Activated CD8-positive, alpha-beta memory T cell treated with anti-CD3 and anti-CD28 coated beads, Interleukin-2, amount 50 U/mL, for 24 hours (primary cell): ENCODE data around the gene LRRC10B.

Experiments
- DNase-seq: peaks from one replicate; pipeline ENCODE4 v3.0.0-alpha.2; 2020; ENCODE audit errors: extremely low read depth

Gene LRRC10B

DNA sequence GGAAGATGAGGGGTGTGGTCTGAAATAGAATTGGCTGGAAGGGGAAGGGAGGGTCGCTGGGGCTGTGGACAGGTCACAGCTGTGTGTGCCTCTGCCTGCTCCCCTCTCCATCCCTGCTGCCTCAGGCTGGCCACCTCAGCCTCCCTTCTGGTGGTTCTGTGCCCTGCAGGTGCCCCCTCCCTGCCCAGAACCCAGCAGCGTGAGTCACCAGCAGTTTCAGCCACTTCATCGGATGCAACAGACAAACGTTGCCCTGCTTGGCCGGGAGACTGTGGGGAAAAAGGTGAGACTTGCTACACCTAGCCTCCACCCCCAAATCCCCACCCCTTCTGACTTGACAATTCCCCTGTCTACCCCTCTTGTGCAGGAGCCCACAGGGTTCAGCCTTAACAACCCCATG lies 21.8 kb upstream of the LRRC10B start:
- no peak for DNase-seq

DNA sequence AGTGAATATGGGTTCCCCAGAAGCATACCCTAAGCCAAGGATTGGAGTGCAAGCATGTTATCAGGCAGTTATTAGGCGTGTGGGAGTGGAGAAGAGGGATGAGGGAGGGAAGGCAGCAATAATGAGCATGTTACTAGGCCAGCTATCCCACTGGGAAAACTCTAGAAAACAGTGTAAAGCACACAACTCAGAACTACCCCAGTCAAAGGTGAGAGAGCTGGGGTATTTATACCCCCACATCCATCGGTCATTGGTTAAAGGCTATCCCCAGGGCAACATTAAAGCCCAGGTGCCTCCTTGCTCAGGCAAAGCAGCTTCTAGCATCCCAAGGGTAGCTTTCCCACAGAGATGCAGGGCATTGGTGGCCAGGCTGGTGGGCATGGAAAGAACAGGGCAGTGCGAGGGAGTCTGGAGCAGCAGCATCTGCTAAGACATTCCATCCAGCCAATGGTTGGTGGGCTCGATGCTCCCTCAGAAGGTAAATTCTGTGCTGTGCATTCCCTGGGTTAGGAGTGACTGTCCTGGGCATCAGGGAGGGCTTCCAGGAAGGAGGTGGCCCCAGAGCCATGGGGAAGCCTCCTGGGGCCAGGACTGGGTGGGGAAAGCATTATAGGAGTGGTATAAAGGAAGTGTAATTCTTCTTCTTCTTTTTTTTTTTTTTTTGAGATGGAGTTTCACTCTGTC lies 21.1 kb upstream of the LRRC10B start:
- DNase-seq, result no peak

DNA sequence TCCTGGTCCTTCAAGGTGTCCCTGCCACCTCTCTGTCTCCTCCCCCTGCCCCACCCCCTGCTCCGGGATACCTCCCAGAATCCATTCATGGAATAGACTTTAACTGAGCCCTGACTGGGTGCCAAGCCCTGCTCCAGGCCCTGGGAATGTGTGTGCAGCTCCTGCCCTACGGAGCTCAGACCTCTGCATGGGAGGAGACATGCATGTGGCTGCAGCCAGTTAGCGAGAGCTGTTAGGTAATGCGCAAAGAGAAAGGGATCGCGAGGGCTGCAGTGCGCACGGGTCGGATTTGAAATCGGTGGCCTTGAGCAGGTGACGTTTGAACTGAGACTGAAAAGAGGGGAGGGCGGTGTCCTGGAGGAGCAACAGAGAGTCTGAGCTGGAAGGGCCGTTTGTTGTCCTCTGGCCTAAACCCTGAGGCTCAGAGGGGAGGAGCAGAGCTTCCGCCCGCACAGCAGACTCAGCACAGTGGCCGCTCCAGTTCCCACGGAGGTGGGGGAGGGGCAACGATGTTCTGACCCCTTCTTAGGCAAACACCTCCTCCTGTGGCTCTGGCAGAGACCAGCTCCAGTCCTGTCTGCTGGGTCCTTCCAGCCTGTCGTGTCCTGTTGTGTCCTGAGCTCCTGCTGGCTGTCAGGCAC lies 19.8 kb upstream of the LRRC10B start:
- DNase-seq, result no peak

DNA sequence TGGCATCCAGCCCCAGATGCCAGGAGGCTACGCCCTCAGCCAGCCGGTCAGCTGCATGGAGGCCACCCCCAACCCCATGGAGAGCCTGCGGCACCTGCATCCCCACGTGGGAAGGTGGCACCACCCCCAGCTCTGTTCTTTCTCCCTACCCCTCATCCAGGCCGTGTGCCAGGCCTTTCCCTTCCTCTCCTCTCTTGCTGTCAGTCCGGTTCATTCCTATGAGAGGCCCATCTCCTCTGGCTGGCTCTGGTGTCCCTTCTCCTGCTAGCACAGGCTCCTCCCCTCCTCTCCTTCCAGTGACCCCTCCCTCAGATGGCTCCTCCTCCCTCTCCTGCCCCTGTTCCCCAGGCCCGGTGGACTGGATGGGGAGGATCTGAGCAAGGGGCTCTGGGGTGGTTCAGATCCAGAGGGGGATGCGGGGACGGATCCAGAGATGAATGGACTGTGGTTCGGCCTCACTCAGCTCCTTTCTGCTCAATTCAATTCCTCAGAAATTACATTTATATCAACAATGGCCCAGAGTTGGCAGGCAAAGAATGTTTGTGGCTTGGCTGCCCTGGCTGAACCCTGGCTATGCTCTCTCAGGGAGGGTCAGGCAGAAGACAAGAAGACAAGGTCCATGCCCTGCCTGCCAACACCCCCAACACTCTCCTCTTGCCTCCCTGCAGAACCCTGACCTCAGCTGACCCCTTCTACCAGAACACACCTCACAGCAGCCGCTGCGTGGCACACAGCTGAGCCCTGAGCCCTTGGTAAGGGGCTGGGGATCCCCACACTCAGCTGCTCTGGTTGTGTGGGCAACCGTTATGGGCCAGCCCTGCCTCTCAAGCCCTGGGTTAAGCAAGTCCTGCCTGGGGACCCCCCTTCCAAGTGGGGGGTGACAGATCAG lies 18.5 kb upstream of the LRRC10B start:
- DNase-seq, result no peak

DNA sequence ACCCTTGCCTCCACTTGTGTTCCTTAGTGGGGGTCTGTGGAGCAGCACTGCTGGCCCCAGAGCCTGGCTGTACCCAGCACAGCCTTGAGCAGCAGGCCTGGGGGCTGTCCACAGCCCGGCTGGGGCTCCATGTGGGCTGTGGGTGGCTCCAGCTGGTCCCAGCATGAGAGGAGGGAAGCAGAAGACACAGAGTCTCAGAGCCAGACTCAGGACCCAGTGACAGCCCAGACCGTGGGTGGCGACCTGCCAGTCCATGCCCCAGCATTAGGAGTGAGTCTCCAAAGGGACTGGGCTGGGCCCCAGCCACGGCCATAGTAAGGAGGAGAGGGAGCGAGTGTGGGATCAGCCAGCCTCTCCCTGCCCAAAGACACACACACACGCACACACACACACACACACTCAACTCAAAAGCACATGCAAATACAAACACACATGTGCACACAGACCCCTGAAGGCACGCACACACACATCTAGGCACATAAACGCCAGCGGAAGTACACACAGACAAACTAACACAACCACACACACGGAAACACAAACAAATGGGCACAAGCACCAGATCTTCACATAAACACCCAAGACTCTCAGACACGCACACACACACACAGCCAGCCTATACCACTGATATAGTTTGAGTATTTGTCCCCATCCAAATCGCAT lies 16.7 kb upstream of the LRRC10B start:
- DNase-seq, result no peak

DNA sequence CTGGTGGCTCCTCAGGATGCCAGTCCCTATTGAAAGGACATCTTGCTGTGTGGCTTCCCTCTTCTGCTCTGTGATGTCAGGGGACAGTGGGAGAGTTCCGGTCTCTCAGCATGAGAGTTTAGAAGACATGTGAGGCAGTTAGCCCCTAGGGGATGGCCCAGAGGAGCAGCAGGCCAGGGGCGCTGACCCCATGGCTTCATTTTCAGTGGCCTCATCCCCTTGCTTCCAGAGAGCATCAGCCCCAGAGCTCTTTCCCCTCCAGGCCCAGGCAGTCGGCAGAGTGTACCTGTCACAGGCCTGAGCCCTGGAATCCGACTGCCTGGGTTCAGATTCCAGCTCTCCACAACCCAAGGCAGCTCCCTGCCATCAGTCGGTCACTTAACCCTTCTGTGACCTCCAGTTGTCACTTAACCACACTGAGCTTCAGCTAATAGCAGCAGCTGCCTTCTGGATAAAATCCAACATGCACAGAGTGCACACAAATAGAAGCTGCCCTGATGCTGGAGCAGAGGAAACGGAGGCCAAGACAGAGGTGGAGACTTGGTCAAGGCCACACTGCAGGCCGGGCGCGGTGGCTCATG lies 14.1 kb upstream of the LRRC10B start:
- DNase-seq, result no peak

DNA sequence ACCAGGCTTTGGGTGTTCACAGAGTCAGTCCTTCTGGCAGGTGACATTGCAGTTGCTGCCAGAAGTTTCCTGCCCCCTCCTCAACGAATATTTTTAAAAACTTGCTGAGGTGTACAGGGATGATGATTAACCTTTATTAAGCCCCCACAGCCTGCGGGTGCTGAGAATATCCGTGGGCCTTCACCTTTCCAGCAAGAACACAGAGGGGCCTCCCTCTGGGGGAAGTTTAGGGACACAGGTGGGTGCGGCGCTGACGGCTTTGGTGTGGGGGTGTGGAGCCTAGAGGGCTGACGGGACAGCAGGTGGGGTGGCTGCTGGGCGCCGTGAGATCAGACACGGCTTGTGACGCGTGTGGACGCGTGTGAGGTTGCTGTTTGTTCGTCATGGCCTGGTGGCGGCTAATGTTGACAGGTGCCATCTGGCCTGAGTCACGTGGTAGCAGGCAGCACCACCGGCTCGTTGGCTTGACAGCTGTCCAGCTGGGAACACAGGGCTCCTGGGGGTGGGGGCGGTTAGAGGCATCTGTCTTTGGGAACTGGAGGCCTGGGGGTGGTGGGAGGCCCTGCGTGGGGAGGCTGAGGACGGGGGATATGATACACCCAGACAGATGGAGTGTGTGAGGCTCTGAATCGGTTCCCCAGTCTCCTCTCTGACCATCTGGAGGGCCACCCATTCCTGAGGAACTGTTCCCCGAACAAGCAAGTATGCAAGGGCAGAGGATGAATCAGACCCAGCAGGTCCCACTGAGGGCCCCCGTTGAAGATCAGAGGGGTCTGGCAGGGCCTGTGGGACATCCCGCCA lies 12.5 kb upstream of the LRRC10B start:
- DNase-seq, result no peak

DNA sequence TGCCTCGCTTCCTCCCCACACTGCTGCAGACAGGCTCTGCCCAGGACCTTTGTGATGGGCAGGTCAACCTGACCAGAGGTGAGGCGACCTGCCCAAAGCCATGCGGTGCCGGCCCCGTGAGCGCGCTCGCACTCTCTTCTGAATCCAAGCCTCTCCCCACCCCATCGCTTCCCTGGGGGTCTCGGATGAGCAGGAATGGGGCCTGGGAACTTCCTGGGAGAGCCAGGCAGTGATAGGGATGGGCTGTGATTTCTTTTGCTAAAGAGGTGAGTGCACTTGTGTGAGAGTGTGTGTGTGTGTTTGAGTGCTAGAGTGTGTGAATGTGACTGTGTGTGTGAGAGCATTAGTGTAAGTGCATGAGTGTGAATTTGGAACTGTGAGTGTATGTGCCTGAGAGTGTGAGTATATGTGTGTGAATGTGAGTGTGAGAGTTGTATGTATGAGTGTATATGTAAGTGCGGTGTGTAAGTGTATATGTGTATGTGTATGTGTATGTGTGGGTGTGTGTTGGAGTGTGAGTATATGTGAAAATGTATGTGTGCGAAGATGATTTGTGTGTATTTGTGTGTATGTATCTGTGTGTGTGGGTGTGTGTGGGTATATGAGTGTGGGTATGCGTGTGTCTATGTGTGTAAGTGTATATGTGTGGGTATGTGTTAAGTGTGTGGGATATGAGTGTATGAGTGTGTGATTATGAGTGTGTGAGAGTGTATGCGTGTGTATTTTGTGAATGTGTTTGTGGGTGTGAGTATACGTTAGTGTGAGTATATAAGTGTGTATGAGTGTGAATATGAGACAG lies 11.7 kb upstream of the LRRC10B start:
- DNase-seq, result no peak

DNA sequence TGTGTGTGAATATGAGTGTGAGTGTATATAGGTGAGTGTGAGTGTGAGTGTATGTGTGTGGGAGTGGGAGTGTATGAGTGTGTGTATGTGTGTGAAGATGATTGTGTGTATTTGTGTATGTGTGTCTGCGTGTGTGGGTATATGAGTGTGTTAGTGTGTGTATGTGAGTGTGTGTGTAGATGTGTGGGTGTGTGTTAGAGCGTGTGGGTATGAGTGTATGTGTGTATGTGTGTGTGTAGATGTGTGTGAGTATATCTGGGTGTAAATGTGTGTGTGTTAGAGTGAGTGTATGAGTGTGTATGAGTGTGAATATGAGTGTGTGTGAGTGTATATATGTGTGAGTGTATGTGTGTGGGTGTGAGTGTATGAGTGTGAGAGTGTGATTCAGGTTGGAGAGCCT lies 11.1 kb upstream of the LRRC10B start:
- no peak for DNase-seq

DNA sequence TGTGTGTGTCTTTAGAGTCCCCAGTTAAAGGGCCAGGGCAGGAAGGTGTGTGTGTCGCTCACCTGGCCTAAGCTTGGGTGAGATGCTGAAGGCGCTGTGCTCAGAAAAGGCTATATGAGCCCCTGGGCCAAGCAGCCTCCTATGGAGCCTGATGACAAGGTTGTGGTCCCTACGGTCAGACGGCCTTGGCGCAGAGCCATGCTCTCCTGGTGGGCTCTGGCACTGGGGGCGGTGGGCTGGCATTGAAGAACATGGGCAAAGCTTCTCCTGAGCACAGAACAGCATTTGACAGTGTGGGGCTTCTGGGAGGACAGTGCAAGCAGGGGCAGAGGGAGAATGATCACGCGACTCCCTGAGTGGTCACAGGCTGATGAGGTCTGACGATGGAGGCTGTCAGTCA lies 10.7 kb upstream of the LRRC10B start:
- DNase-seq, result no peak

DNA sequence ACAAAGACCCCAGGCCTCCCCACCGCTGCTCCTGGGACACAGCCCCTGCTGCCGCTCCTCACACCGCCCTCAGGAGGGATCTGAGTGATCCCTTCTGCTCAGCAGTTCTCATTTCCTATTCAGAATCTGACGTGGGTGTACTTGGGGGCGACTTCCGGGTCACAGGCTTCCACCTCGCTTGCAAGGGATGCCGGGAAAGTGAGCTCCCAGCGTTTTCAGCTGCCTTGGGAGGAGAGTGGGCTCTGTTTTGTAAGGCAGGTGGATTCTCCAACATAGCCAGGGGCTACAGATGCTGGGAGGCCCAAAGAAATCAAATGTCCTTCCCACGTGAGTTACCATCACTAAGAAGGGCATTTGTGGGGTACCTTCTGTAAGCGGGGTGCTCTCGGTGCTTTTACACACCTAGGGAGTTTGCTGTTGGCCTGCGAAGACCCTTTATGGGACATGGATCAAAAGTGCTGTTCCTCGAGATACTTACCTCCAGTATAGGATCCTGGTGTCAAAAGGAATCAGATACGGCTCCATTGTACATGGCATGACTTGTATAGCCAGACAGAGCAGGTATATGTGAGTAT lies 9.7 kb upstream of the LRRC10B start:
- DNase-seq, result no peak

DNA sequence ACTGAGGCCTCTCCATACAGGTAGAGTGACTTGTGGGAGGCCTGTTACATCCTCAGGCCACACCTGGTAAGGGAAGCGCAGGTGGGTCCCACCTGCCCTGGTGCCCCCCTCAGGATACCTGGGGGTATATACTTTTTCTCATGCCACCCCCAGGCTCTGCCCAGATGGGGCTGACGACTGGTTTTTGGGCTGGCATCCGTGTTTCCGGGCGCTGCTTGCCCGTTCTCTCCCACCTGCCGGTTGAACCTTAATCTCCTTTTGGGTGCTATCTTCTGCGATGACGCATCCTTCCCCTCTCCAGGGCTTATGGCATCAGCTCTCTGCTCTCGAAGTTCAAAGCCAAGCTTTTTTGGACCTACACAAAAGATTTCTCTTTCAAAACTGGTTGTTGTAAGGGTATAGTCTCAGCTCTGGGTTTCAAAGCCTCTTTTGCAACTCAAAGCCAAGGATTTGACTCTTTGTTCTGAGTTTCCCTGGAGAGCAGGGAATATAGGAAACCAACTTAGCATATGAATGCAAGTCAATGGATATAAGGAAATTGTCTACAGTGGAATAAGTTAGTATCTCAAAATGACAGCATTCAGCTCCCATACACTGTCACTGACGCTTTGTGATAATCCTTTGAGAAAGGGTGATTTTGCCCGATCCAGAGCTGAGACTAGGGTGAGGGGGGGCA lies 8.6 kb upstream of the LRRC10B start:
- no peak for DNase-seq

DNA sequence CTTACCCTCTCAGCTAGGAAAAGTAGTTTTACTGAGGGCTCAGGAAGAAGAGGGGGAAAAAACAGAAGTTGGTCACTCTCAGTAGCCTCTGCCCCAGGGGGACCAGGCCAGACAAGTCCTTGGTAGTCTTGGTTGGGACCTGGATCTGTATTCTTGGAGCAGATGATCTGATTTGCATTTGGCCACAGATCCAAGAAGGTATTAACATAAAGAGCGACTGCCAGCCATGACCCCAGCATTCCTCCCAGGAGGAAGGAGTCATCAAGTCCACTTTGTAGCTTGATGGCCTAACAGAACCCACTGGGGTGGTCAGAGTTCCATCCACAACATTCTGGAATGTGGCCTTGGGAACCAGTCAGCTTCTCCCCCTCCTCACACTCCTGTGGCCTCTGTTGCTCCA lies 6.0 kb upstream of the LRRC10B start:
- DNase-seq, result no peak

DNA sequence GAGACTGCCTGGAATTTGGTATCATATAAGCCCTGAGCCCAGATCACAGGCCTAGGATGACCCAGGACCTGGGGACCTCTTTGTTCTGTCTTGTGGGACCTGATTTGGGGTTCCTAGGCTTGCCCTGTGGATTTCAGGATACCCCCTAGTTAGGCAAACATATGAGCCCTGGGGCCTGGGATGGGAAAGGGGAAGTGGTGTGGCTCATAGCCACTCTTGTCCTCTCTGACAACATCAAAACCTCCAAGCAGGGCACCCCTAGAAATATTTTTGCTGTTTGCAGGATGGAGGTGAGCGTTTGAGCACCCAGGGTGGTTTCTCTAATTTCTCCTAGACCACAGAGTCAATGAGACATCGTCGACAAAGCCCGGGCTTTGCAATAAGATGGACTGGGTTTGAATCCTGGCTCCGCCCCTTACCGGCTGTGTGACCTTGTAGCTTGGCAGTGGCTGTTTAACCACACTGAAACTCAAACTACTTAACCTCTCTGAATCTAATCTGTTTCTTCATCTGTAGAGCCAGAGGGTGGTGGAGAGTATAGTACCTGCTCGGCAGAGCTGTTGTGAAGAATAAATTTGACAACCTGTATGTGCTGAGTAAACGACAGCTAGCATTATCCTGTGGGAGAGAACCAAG lies 5.3 kb upstream of the LRRC10B start:
- DNase-seq, result no peak

DNA sequence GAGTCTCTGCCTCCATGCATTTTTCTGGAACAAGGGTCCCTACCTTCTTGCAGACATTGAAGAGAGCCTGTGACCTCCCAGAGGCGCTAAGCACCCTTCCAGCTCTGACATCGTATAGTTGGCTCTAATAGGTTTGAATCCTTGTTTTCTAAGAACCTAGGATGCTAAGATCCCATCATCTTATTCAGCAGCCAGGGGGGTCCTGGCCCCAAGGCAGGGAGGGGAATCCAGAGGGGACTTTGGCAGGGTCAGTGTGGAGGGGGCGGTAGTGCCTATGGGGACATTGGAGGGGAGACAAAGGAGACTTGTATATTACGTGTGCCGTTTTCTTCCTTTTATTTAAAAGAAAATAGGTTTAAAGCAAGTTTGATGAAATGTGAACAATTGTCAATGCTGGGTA lies 3.4 kb upstream of the LRRC10B start:
- DNase-seq, result no peak

DNA sequence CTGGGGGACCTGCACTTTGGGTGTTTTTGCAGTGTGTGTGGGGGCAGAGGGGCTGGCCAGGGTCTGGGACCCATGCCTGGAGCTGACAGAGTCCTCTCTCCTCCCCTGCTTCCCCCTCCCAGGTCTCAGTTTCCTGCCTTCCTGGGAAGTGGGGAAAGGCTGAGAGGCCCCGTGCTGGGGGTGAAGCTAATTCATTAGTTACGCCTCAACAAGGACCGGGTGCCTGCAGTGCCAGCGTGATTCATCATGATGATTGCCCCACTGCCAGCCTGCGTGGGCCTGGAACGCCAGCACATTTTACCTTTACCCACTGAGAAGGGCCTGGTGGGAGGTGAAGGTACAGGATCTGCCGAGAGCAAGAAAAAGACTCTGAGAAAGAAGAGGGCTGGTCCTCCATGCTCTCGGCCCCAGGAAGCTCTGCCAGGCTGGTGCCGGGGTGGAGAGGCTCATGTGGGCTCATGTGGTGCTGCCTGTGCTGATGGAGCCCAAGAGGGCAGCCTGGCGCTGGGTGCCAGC lies 2.9 kb upstream of the LRRC10B start:
- no peak for DNase-seq

DNA sequence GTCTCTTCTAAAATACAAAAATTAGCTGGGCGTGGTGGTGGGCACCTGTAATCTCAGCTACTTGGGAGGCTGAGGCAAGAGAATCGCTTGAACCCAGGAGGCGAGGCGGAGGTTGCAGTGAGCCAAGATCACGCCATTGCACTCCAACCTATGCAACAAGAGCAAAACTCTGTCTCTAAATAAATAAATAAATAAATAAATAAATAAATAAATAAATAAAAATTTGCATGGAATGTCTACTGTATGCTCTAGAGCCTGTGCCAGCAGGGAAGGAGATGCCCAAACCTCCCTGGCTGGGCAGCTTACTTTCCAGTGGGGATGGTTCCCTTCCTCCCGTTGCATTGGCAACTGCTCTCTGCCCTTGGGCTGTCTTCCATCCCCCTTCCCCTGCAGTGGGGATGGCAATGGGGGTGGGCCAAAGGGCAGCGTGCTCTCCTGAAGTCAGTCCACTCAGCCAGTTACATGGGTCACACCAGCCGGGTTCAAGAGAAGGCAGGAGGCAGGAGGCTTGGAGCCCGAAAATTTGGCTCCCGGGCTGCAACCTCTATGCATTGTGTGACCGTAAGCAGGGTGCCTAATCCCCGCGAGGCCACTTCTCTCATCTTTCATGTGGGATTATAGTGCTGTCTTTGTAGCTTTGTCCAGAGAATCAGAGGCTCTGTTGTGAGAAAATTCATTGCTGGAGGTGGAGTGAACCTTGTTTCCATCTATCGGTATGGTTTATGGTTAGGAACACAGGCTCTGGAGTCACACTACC lies 1.4 kb upstream of the LRRC10B start:
- no peak for DNase-seq
